Measurements from ENCODE around the gene TPP1. TPM values are rescaled to one million over a fixed set of nuclear protein-coding genes. Genes with fewer than 3 reads are reported as not detected.

The TPP1 gene
- total and polyA plus RNA-seq, 2 of the 13 experiments (the other 11 are each of a cell fraction or from before 2014, with no cell fraction given), result 13.9 to 74.6 TPM

DNA sequence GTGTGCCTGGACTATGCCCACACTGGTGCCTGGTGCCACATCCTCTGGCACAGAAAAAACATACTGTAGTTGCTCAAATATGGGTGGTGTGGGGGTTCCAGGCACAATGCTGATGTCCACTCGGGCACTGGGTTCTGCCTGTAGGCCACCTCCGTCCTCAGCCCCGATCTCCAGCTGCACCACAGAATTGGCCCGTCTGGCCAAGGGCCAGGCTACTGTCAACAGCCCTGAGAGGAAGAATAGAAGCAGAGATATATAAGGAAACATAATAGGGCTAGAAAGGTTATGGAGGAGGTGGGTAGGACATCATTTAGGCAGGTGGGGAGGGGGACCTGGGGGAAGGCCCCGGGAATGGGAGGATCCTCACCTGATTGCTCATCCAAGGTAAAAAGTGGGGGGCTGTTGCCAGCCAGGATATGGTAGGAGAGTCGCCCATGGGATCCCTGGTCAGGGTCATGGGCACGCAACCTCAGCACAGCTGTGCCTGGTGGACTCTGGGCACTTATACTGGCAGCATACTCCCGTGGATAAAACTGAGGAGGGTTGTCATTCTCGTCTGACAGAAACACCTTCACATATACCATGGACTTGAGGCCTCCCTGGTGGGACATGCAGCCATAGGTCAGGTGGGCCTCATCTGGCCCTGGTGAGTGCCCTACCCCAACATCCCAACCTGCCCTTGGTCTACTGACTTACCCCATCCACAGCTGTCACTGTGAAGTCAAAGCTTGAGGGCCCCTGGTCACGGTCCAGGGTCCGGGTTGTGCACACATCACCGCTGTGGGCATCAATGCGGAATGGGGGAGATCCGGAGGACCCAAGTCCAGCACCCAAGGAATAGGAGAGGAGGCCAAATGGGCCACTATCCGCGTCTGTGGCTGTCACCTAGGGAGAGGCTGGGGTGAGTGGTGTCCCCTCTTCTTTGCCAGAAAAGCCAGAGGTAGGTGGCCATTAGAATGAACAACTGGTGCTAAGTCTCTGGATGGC, 14.5 kb upstream of the TPP1 start:
- Histone ChIP-seq H3K4me3 (replicated peaks in 1 of 3; ENCODE audit: insufficient read depth in 1 of 3, low read depth in 2 of 3, low read length in 3 of 3) (no peak overlapping the region), H3K9ac (ENCODE audit: insufficient read depth, low read depth, low read length) (no peak overlapping the region), H3K36me3 (replicated peaks in 1 of 2; ENCODE audit: control insufficient read depth in 1 of 2, insufficient read depth in 2 of 2, low read length in 2 of 2) (no peaks in the 10 kb centered on the region), H3K4me1 (ENCODE audit: insufficient read depth, low read length) (peaks cover 48% of the 10 kb centered on the region), H3K9me3 (ENCODE audit: low read length) (no peaks in the 10 kb centered on the region), H3K27ac (ENCODE audit: extremely low read length, insufficient read depth, low read length) (no peak overlapping the region), H2AFZ (ENCODE audit: low read length) (no peak overlapping the region), H3K4me2 (ENCODE audit: low read depth, low read length) (no peak overlapping the region), H3K79me2 (ENCODE audit: insufficient read depth, low read length) (no peaks in the 10 kb centered on the region), H4K20me1 (ENCODE audit: insufficient read depth, low read length) (no peaks in the 10 kb centered on the region), H3K27me3 (ENCODE audit: control insufficient read depth in 1 of 2, insufficient read depth in 2 of 2, low read length in 2 of 2) (peaks cover 9 to 53% of the 10 kb centered on the region in 2 experiments; a peak in 4 of 5 replicates)
- intact Hi-C loops (cut with micrococcal nuclease; ENCODE audit: unreplicated experiment) (no loop called here), in situ Hi-C loops (cut with HindIII; ENCODE audit: extremely low pct_ligation_motif_present, low pct_unique_long_range_greater_than_20kb) (no loop called here)
- ATAC-seq (no peak), FAIRE-seq (no peak), DNase-seq (ENCODE audit: low spot score) (no peak)
- TF ChIP-seq ZNF782 (CRISPR knock-in tag; IDR thresholded peaks at IDR 0.05; ENCODE audit: borderline replicate concordance) (no peak), SRF (IDR thresholded peaks at IDR 0.05; ENCODE audit: low read depth, low read length) (no peak), TCF7L2 (IDR thresholded peaks at IDR 0.05; ENCODE audit: low read depth, low read length) (no peak), NAIF1 (CRISPR knock-in tag; IDR thresholded peaks at IDR 0.05; ENCODE audit: borderline replicate concordance) (no peak), HOMEZ (CRISPR knock-in tag; IDR thresholded peaks at IDR 0.05; ENCODE audit: low read depth) (no peak), CREB1 (IDR thresholded peaks at IDR 0.05) (no peak), CREB1 (CRISPR knock-in tag; IDR thresholded peaks at IDR 0.05) (no peak), ZNF672 (CRISPR knock-in tag; IDR thresholded peaks at IDR 0.05) (no peak)
- BruUV-seq (replicated peaks), result no TSS peak
- WGBS (ENCODE audit: low lambda C conversion rate), result 55% methylated on average over 8 of the region's 16 CpGs
- POLR2A ChIA-PET, result no interaction called here
- CTCF ChIA-PET (ENCODE audit: low intra/inter-chr PET ratio, low total read pairs), result no interaction called here

All from HepG2 (cell line).